ENCODE data around the gene RGPD8. TPM values are rescaled to one million over a fixed set of nuclear protein-coding genes. Genes with fewer than 3 reads are reported as not detected.

Gene RGPD8
- total and polyA plus RNA-seq, 2 of the 13 experiments (the other 11 are each of a cell fraction or from before 2014, with no cell fraction given), result 2.3 to 12.8 TPM

DNA sequence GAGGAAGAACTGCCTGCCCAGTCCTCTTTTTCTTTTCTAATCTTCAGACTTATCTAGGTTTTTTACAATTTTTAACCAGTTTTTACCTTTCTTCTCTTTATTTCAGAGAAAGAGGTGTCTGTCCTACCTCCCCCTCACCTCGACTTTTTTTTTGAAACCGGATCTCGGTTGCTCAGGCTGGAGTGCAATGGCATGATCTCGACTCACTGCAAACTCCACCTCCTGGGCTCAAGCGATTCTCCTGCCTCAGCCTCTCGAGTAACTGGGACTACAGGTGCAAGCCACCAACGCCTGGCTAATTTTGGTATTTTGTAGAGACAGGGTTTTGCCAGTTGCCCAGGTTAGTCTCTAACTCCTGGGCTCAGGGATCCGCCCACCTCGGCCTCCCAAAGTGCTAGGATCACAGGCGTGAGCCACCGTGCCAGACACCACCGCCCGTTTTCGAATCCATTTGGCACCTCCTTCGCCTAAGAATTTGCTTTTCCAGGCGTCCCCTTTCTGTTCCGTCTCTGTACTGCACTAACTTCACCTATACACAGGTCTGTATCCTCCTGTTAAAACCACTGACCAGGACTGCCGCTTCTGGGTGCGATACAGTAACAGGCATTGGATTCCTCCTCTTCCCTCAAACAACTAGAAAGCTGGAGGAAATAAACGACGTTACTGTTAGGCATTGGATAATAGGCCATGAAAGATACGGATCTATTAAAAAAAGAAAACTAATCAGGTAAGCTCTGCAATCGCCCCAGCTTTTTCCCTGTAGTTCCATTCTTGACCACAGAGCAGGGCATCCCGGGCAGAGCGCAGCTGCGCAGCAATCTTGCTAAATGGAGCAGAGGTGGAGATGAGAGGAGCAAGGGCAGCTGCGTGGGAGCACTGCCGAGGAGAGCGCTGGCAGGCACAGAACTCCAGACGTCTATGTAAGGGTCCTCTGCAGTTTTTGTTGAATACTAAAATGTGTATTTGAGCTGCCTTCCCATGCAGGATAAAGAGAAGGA lies 88.1 kb downstream of the RGPD8 start (continued):
- TF ChIP-seq, protein P1, sequence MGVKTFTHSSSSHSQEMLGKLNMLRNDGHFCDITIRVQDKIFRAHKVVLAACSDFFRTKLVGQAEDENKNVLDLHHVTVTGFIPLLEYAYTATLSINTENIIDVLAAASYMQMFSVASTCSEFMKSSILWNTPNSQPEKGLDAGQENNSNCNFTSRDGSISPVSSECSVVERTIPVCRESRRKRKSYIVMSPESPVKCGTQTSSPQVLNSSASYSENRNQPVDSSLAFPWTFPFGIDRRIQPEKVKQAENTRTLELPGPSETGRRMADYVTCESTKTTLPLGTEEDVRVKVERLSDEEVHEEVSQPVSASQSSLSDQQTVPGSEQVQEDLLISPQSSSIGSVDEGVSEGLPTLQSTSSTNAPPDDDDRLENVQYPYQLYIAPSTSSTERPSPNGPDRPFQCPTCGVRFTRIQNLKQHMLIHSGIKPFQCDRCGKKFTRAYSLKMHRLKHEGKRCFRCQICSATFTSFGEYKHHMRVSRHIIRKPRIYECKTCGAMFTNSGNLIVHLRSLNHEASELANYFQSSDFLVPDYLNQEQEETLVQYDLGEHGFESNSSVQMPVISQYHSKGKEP (CRISPR knock-in tag; IDR thresholded peaks at IDR 0.05), result no peak
- TF ChIP-seq MATR3 (CRISPR knock-in tag; IDR thresholded peaks at IDR 0.05) (no peak), ZNF441 (CRISPR knock-in tag; IDR thresholded peaks at IDR 0.05; ENCODE audit: borderline replicate concordance) (peak; percentile 82; the same call in 1 of the 2 replicates), ZNF460 (CRISPR knock-in tag; IDR thresholded peaks at IDR 0.05; ENCODE audit: borderline replicate concordance) (peak; percentile 89), TEAD3 (CRISPR knock-in tag; optimal IDR thresholded peaks at IDR 0.05; ENCODE audit: borderline replicate concordance) (peak; percentile 32), PAWR (CRISPR knock-in tag; IDR thresholded peaks at IDR 0.05; ENCODE audit: borderline replicate concordance) (no peak), ZNF83 (CRISPR knock-in tag; IDR thresholded peaks at IDR 0.05; ENCODE audit: borderline replicate concordance) (peak; percentile 24; the same call in 1 of the 2 replicates), ZBTB38 (CRISPR knock-in tag; IDR thresholded peaks at IDR 0.05) (peak; percentile 71; the same call in 1 of the 2 replicates), SRSF1 (optimal IDR thresholded peaks at IDR 0.05; ENCODE audit: low read depth, low read length) (no peak), ZNF383 (CRISPR knock-in tag; IDR thresholded peaks at IDR 0.05; ENCODE audit: borderline replicate concordance) (no peak), ZFP62 (CRISPR knock-in tag; IDR thresholded peaks at IDR 0.05) (no peak), ZNF788 (CRISPR knock-in tag; IDR thresholded peaks at IDR 0.05; ENCODE audit: borderline replicate concordance) (peak; percentile 53; the same call in 1 of the 2 replicates), ZBTB3 (CRISPR knock-in tag; IDR thresholded peaks at IDR 0.05; ENCODE audit: borderline replicate concordance, low read depth) (no peak), IRF2 (CRISPR knock-in tag; IDR thresholded peaks at IDR 0.05) (peak; percentile 26; the same call in 1 of the 2 replicates), MYNN (CRISPR knock-in tag; IDR thresholded peaks at IDR 0.05; ENCODE audit: low read depth) (no peak), HDAC6 (IDR thresholded peaks at IDR 0.05; ENCODE audit: low read depth, low read length) (no peak), RAD51 (IDR thresholded peaks at IDR 0.05; ENCODE audit: borderline replicate concordance) (no peak), ZNF556 (CRISPR knock-in tag; IDR thresholded peaks at IDR 0.05; ENCODE audit: borderline replicate concordance) (no peak; the same call in 1 of the 2 replicates)
- TF ChIP-seq, protein P2, sequence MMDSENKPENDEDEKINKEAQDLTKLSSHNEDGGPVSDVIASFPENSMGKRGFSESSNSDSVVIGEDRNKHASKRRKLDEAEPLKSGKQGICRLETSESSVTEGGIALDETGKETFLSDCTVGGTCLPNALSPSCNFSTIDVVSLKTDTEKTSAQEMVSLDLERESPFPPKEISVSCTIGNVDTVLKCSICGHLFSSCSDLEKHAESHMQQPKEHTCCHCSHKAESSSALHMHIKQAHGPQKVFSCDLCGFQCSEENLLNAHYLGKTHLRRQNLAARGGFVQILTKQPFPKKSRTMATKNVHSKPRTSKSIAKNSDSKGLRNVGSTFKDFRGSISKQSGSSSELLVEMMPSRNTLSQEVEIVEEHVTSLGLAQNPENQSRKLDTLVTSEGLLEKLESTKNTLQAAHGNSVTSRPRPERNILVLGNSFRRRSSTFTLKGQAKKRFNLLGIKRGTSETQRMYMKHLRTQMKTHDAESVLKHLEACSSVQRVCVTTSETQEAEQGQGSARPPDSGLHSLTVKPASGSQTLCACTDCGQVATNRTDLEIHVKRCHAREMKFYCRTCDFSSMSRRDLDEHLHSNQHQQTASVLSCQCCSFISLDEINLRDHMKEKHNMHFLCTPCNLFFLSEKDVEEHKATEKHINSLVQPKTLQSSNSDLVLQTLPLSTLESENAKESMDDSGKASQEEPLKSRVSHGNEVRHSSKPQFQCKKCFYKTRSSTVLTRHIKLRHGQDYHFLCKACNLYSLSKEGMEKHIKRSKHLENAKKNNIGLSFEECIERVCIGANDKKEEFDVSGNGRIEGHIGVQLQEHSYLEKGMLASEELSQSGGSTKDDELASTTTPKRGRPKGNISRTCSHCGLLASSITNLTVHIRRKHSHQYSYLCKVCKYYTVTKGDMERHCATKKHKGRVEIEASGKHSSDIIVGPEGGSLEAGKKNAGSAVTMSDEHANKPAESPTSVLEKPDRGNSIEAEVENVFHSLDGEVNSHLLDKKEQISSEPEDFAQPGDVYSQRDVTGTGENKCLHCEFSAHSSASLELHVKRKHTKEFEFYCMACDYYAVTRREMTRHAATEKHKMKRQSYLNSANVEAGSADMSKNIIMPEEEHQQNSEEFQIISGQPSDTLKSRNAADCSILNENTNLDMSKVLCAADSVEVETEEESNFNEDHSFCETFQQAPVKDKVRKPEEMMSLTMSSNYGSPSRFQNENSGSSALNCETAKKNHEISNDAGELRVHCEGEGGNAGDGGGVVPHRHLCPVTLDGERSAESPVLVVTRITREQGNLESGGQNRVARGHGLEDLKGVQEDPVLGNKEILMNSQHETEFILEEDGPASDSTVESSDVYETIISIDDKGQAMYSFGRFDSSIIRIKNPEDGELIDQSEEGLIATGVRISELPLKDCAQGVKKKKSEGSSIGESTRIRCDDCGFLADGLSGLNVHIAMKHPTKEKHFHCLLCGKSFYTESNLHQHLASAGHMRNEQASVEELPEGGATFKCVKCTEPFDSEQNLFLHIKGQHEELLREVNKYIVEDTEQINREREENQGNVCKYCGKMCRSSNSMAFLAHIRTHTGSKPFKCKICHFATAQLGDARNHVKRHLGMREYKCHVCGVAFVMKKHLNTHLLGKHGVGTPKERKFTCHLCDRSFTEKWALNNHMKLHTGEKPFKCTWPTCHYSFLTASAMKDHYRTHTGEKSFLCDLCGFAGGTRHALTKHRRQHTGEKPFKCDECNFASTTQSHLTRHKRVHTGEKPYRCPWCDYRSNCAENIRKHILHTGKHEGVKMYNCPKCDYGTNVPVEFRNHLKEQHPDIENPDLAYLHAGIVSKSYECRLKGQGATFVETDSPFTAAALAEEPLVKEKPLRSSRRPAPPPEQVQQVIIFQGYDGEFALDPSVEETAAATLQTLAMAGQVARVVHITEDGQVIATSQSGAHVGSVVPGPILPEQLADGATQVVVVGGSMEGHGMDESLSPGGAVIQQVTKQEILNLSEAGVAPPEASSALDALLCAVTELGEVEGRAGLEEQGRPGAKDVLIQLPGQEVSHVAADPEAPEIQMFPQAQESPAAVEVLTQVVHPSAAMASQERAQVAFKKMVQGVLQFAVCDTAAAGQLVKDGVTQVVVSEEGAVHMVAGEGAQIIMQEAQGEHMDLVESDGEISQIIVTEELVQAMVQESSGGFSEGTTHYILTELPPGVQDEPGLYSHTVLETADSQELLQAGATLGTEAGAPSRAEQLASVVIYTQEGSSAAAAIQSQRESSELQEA (CRISPR knock-in tag; IDR thresholded peaks at IDR 0.05; ENCODE audit: not compliant biosample characterization), result peak; percentile 37

Data from HepG2 (cell line).